HG03060 (cell line): Measurements from ENCODE around the gene IFNA21.
"Not testable (repeated sequence)": the region's sequence is repeated elsewhere in the genome, so short reads cannot be mapped to it uniquely, and the experiment has no call there.

Experiments
- ATAC-seq: cut with Tn5 transposase; IDR thresholded peaks from one replicate; pipeline ENCODE4 v1.9.1; 2021; ENCODE audit warnings: low read depth, moderate number of reproducible peaks; ENCODE audit not compliant: unreplicated experiment

Gene IFNA21

DNA sequence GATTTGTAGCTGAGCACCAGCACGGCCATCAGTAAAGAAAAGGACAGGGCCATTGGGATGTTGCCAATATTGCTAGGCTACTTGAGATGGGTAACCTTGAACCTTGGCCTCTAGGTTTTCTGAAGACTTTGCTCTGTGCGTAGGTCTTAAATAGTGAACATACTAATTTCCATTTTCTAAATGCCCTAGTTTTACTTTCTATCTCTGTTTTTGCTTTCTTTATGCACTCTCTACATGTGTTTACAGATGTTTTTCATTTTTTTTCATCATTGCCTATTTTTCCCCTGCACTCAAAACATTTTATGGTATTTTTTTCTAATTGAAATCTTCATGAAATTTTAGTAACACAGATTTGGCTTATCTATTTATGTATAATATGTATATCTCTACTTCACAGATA is at the start of gene IFNA21:
TSS of gene IFNA21 (minus strand) at position 101 of the 400 bp plus-strand sequence. CDS start at position 53, 48 bp downstream.
- not testable (repeated sequence) for ATAC-seq

DNA sequence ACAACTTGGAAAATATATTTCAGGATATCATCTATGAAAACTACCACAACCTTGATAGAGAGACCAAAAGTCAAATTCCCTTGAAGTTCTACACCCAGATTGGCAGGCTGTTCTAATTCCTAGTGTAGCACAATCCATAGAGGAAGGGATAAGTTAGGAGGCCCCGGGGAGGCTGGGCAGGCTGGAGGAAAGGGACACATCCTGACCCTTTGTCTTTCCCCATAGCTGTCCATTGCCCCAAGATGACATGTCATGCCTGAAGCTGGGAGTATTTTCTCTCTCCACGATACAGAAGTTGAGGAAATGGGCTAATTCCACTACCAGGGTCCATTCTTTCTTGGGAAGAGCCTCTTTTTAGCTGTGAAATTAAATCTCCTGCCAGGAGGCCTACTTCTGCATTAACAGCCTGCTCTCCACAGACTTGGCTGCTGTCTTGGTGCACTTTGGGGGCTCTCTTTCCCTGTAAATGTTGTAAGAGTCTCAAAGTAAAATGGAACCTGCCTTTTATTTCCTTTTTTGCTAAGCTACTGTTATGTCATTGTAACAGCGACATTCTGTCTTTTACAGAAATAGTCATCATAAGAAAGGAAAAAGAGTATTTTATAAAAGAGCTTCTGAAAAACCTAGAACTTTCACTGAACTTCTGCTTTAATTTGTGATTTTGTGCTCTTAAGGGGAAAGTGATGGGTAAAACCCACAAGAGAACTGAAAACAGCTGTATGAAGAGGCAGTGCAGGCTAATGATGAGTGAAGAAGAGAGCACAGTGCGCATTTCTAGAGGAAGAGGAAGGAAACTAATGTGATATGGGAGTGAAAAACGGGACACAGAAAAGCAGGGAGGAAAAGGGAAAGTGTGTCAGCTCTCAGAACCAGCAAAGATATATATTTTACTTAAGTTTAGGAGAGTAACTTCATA is 47.2 kb upstream of the IFNA21 start:
- not testable (repeated sequence) for ATAC-seq

DNA sequence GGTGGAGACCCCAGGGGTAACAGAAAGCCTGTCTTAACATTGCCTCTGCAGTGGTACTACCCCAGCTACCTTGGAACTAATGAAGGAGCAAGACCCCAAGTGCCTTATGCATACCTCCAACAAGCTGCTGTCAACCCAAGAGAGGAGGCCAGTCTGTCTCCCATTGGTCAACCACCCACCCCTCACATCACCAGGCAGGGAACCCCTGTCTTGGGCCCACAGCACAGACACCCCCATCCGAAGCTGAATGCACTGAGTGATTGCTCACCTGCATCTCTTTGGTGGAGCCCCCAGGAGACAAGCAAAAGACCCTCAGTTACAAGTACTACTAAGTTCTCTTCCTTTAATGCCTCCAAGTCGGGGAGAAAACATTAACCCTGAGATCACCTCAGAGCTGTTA is 45.7 kb upstream of the IFNA21 start:
- not testable (repeated sequence) for ATAC-seq

DNA sequence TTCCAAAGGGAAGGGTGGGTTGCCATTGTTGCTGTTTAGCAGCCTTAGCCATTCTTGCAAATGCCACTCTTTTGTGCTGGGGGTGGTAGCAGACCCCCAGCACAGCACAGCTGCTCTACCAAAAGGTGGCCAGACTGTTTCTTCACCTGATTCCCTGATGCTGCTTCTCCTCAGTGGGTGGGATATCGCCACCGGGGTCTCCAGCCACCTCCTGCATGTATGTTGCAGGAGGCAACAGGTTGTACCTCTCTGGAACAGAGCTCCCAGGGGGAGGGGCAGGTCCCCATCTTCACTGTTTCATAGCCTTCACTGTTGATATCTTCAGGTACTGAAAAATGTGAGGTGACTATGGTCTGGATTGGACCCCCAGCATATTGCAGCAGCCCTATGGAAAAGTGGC is 44.3 kb upstream of the IFNA21 start:
- ATAC-seq: not testable (repeated sequence)

GRCh38 chr9:21210311-21210710 is 43.9 kb upstream of the IFNA21 start:
- ATAC-seq: no peak

DNA sequence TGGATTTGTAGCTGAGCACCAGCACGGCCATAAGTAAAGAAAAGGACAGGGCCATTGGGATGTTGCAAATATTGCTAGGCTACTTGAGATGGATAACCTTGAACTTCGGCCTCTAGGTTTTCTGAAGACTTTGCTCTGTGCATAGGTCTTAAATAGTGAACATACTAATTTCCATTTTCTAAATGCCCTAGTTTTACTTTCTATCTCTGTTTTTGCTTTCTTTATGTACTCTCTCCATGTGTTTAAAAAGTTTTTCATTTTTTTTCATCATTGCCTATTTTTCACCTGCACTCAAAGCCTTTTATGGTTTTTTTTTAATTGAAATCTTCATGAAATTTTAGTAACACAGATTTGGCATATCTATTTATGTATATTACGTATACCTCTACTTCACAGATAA is 40.6 kb upstream of the IFNA21 start, which contains the start of gene IFNA10:
TSS of gene IFNA10 (minus strand) at position 101 of the 400 bp plus-strand sequence. CDS start at position 55, 46 bp downstream.
- ATAC-seq: not testable (repeated sequence)

DNA sequence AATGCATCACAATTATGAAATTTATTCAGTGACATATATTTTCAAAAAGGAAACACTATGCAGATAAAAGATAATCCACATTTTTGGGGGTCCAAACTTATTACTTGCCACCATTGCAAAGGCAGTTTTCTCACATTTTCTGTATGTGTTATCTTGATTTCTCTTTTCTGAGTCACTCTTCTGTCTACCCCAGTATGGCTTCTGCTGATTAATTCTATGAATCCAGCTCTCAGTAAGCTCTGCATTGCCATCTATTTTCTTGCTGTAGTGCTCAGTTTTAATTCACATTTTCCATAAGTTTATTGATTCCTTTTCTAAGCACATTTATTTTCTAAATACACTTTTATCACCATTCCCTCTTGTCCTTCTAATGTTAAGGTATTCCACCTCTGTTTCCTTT is 38.7 kb upstream of the IFNA21 start:
- ATAC-seq: no peak

- ATAC-seq: not testable (repeated sequence)
These were observed 35.6 kb upstream of the IFNA21 start, which contains the start of gene IFNA7 for GRCh38 chr9:21202105-21202504. TSS of gene IFNA7 (minus strand) at chr9:21202205. CDS start at chr9:21202165, 40 bp downstream.

DNA sequence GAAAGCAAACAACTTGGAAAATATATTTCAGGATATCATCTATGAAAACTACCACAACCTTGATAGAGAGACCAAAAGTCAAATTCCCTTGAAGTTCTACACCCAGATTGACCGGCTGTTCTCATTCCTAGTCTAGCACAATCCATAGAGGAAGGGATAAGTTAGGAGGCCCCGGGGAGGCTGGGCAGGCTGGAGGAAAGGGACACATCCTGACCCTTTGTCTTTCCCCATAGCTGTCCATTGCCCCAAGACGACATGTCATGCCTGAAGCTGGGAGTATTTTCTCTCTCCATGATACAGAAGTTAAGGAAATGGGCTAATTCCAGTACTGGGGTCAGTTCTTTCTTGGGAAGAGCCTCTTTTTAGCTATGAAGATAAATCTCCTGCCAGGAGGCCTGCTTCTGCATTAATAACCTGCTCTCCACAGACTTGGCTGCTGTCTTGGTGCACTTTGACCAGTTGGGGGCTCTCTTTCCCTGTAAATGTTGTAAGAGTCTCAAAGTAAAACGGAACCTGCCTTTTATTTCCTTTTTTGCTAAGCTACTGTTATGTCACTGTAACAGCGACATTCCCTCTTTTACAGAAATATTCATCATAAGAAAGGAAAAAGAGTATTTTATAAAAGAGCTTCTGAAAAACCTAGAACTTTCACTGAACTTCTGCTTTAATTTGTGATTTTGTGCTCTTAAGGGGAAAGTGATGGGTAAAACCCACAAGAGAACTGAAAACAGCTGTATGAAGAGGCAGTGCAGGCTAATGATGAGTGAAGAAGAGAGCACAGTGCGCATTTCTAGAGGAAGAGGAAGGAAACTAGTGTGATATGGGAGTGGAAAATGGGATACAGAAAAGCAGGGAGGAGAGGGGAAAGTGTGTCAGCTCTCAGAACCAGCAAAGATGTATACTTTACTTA is 28.7 kb upstream of the IFNA21 start:
- ATAC-seq: peak; percentile 89

DNA sequence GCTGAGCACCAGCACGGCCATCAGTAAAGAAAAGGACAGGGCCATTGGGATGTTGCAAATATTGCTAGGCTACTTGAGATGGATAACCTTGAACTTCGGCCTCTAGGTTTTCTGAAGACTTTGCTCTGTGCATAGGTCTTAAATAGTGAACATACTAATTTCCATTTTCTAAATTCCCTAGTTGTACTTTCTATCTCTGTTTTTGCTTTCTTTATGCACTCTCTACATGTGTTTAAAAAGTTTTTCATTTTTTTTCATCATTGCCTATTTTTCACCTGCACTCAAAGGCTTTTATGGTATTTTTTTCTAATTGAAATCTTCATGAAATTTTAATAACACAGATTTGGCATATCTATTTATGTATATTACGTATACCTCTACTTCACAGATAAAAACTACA is 21.0 kb upstream of the IFNA21 start, which contains the start of gene IFNA4:
TSS of gene IFNA4 (minus strand) at position 101 of the 400 bp plus-strand sequence. CDS start at position 45, 56 bp downstream.
- ATAC-seq: not testable (repeated sequence)

GRCh38 chr9:21182810-21183736 is 16.6 kb upstream of the IFNA21 start:
- peak; percentile 86 for ATAC-seq

DNA sequence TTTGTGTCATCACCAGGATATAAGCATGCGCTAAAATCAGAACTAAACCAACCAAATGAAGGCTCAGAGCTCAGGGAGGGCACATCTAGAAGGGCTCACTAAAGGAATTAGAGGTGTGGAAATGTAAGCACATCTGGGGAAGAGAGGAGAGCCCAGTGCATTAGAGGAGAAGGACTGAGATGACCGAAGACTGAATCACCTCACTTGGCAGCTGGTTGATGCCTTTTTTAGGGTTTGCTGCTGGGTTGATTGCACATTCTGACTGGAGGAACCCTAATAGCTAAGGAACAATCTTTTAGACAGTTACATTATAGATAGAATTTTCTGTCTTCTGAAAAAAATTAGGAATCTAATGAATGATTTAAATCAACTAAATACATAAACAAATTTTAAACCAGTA is 8.2 kb upstream of the IFNA21 start:
- ATAC-seq: no peak

DNA sequence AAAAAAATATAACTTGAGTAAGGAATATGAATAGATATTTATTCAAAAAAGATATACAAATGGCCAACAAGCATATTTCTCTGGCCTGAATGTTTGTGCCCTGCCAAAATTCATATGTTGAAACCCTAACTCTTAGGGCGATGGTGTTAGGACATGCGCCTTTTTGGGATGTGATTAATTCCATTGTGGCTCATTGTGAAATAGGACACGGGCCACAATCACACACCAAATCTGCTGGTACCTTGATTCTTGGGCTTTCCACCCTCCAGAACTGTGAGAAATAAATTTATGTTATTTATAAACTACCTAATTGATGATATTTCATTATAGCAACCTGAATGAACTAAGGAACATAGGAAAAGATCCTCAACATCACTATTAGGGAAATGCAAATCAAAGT is 5.7 kb upstream of the IFNA21 start:
- ATAC-seq: no peak

DNA sequence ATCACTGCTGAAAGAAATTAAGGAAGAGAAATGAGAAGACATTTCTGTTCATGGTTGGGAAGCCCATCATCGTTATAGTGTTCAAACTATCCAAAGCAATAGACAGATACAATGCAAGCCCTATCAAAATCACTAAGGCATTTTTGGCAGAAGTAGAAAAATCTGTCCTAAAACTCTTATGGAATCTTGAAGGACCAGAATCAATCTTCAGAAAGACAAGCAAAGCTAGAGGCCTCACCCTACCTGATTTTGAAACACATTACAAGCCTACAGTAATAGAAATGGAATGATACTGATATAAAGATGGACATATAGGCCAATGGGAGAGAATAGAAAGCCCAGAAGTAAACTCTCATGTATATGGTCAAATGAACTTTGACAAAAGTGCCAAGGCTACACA is 4.9 kb upstream of the IFNA21 start:
- ATAC-seq: no peak

DNA sequence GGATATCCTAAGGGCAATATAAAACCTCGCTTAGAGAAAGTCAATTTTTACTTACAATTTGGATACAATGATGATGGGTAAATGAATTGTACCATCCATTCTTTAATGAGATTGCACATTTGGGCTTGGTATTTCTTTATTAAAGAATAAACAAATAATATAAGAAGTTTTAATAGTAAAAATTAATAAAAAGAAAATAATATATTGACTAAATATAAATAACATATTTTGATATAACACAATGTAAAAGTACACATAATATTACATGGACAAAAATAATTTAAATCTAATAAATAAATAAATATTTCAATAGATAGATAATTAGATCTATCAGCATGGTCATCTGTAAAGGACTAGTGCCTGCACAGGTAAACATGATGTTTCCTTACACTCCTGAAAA is 944 bp downstream of the IFNA21 start:
- no peak for ATAC-seq

DNA sequence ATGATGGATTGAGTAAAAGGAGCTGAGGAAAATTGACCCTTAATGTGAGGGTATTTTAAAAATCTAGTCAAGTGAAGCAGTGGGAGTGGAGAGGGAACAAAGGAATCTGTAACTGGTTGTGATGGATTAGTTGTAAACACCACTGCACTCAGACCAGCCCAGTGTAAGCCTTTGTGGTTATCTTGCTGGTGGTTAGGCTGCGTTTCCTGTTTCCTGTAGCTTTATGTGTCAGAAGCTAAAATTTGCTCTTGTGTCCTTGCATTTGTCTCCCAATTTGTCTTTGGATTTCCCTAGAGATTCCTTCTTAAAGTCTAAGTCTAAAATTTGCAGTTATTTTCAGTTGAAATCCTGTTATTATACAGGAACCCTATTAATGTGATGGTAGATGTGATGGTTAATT is 6.3 kb downstream of the IFNA21 start:
- peak; percentile 77 for ATAC-seq

- ATAC-seq: no peak
These were observed 11.0 kb downstream of the IFNA21 start for GRCh38 chr9:21155501-21155900.

GRCh38 chr9:21154018-21154608 is 12.3 kb downstream of the IFNA21 start:
- ATAC-seq: peak; percentile 79

GRCh38 chr9:21153336-21154017 is 13.0 kb downstream of the IFNA21 start:
- ATAC-seq: peak; percentile 9
